ENCODE data around the gene IGFBP1. TPM values are rescaled to one million over a fixed set of nuclear protein-coding genes. Genes with fewer than 3 reads are reported as not detected.

IGFBP1 gene
- total and polyA plus RNA-seq, 2 donors (not counting 1 experiment from before 2014, with no cell fraction given): not detected

- H3K27ac Mint-ChIP-seq: no peak overlapping the region
- no peaks in the 10 kb centered on the region for H3K4me1 Mint-ChIP-seq
- Histone ChIP-seq H3K27ac (ENCODE audit: low read length in 2 of 2) (no peak overlapping the region), H3K9ac (ENCODE audit: low read length) (no peak overlapping the region), H4K20me1 (ENCODE audit: control insufficient read depth, insufficient read depth, low read length, poor library complexity, severe bottlenecking) (no peaks in the 10 kb centered on the region), H3K4me2 (replicated peaks; ENCODE audit: low read depth, low read length, poor library complexity, severe bottlenecking) (no peak overlapping the region), H3K9me3 (ENCODE audit: control extremely low read depth in 1 of 3, control insufficient read depth in 2 of 3, insufficient read depth in 1 of 3, low read length in 2 of 3) (peaks cover 0 to 2% (median 0%) of the 10 kb centered on the region in 3 donors), H3K27me3 (replicated peaks in 1 of 4; ENCODE audit: control extremely low read depth in 1 of 4, control insufficient read depth in 3 of 4, insufficient read depth in 4 of 4, low read length in 3 of 4) (peaks cover 0 to 2% (median 0%) of the 10 kb centered on the region in 4 experiments), H3K36me3 (replicated peaks in 1 of 2; ENCODE audit: control extremely low read depth in 1 of 2, control insufficient read depth in 1 of 2, extremely low read depth in 1 of 2, insufficient read depth in 2 of 2, low read length in 1 of 2) (no peaks in the 10 kb centered on the region), H3K79me2 (ENCODE audit: control insufficient read depth, insufficient read depth, low read length) (no peaks in the 10 kb centered on the region), H3K4me1 (ENCODE audit: control insufficient read depth in 2 of 2, insufficient read depth in 2 of 2, low read length in 2 of 2) (no peaks in the 10 kb centered on the region), H3K4me3 (ENCODE audit: control extremely low read depth in 1 of 5, extremely low read depth in 1 of 5, insufficient read depth in 1 of 5, low read depth in 2 of 5, low read length in 4 of 5) (no peak overlapping the region), H2AFZ (ENCODE audit: insufficient read depth, low read depth, low read length, poor library complexity, severe bottlenecking) (no peak overlapping the region)
- no peak for ATAC-seq (ENCODE audit: low read depth)
- 95% methylated on average over 6 of the region's 9 CpGs for WGBS (ENCODE audit: insufficient coverage)
- H3K9me3 Mint-ChIP-seq (ENCODE audit: insufficient read depth): no peaks in the 10 kb centered on the region
- peaks cover 20% of the 10 kb centered on the region for H3K27me3 Mint-ChIP-seq
- H3K4me3 Mint-ChIP-seq: no peak overlapping the region
- no peak for TF ChIP-seq CTCF (IDR thresholded peaks at IDR 0.05)
- TF ChIP-seq EZH2 (IDR thresholded peaks at IDR 0.05; ENCODE audit: borderline replicate concordance, insufficient read depth, low read depth, low read length, poor library complexity, severe bottlenecking): no peak
- intact Hi-C loops (cut with micrococcal nuclease): no loop called here
- ChIA-PET POLR2A (no interaction called here), CTCF (no interaction called here)
- DNase-seq: no peak
Measured at GRCh38 chr7:45911311-45911710, 23.0 kb downstream of the IGFBP1 start.

GRCh38 chr7:45912972-45913371 lies 24.7 kb downstream of the IGFBP1 start:
- TF ChIP-seq EZH2 (IDR thresholded peaks at IDR 0.05; ENCODE audit: borderline replicate concordance, insufficient read depth, low read depth, low read length, poor library complexity, severe bottlenecking) (no peak), CTCF (IDR thresholded peaks at IDR 0.05) (no peak)
- intact Hi-C loops (cut with micrococcal nuclease): no loop called here

More at GRCh38 chr7:45912972-45913371, 24.7 kb downstream of the IGFBP1 start:
- Mint-ChIP-seq H3K9me3 (ENCODE audit: insufficient read depth) (no peaks in the 10 kb centered on the region), H3K27ac (no peak overlapping the region), H3K4me3 (no peak overlapping the region), H3K27me3 (peaks cover 31% of the 10 kb centered on the region), H3K4me1 (no peaks in the 10 kb centered on the region)
- Histone ChIP-seq H4K20me1 (ENCODE audit: control insufficient read depth, insufficient read depth, low read length, poor library complexity, severe bottlenecking) (no peaks in the 10 kb centered on the region), H3K79me2 (ENCODE audit: control insufficient read depth, insufficient read depth, low read length) (no peaks in the 10 kb centered on the region), H3K4me3 (ENCODE audit: control extremely low read depth in 1 of 5, extremely low read depth in 1 of 5, insufficient read depth in 1 of 5, low read depth in 2 of 5, low read length in 4 of 5) (no peak overlapping the region), H3K27ac (ENCODE audit: low read length in 2 of 2) (no peak overlapping the region), H3K9ac (ENCODE audit: low read length) (no peak overlapping the region), H3K36me3 (replicated peaks in 1 of 2; ENCODE audit: control extremely low read depth in 1 of 2, control insufficient read depth in 1 of 2, extremely low read depth in 1 of 2, insufficient read depth in 2 of 2, low read length in 1 of 2) (no peaks in the 10 kb centered on the region), H3K9me3 (ENCODE audit: control extremely low read depth in 1 of 3, control insufficient read depth in 2 of 3, insufficient read depth in 1 of 3, low read length in 2 of 3) (peaks cover 0 to 2% (median 0%) of the 10 kb centered on the region in 3 donors), H2AFZ (ENCODE audit: insufficient read depth, low read depth, low read length, poor library complexity, severe bottlenecking) (no peak overlapping the region), H3K4me1 (ENCODE audit: control insufficient read depth in 2 of 2, insufficient read depth in 2 of 2, low read length in 2 of 2) (peaks cover 3 to 4% of the 10 kb centered on the region in 2 donors), H3K4me2 (replicated peaks; ENCODE audit: low read depth, low read length, poor library complexity, severe bottlenecking) (no peak overlapping the region), H3K27me3 (replicated peaks in 1 of 4; ENCODE audit: control extremely low read depth in 1 of 4, control insufficient read depth in 3 of 4, insufficient read depth in 4 of 4, low read length in 3 of 4) (peaks cover 0 to 15% (median 6%) of the 10 kb centered on the region in 4 experiments)
- no peak for DNase-seq
- ATAC-seq (ENCODE audit: low read depth): no peak
- ChIA-PET POLR2A (no interaction called here), CTCF (interaction anchor here (1.0 to 1.5 kb wide), 2 partner anchors 9 to 13 kb away, joined by 4 to 5 read pairs; no protein-coding TSS in a partner anchor)
- WGBS (ENCODE audit: insufficient coverage): 77% methylated on average over 5 of the region's 7 CpGs

All from B cell (primary cell).